HepG2 (cell line): ENCODE measurements around the gene NOL12. TPM values are rescaled to one million over a fixed set of nuclear protein-coding genes. Genes with fewer than 3 reads are reported as not detected.

Experiments used
- ETV5 ChIP-seq: IDR thresholded peaks from 2 replicates; pipeline ENCODE4 v1.6.1; 2018; ENCODE audit warnings: missing biosample characterization, missing genetic modification reagents, inconsistent platforms, borderline replicate concordance
- FOXP1 ChIP-seq, 2 experiments: fragments of 450-650 bp in 1 of 2; IDR thresholded peaks; 2 replicates each; pipeline ENCODE4 v1.6.1; 2017 to 2018; ENCODE audit warnings: antibody characterized with exemption in 1 of 2
- GTF2F1 ChIP-seq: fragments of 150-350 bp; IDR thresholded peaks from 2 replicates; pipeline ENCODE4 v1.6.1; 2014; ENCODE audit warnings: low read length
- JUND ChIP-seq: sonication (generic); formaldehyde crosslinking; IDR thresholded peaks from 2 replicates; pipeline ENCODE4 v1.8.0; 2022; ENCODE audit warnings: mild to moderate bottlenecking, missing genetic modification reagents
- KDM5A ChIP-seq: fragments of 200-600 bp; sonication (generic); IDR thresholded peaks from 2 replicates; pipeline ENCODE4 v1.7.0; 2018; ENCODE audit warnings: antibody characterized with exemption, mild to moderate bottlenecking, low read length, borderline replicate concordance
- NAIF1 ChIP-seq: sonication (generic); formaldehyde crosslinking; IDR thresholded peaks from 2 replicates; pipeline ENCODE4 v1.5.0; 2020; ENCODE audit warnings: mild to moderate bottlenecking, missing genetic modification reagents, borderline replicate concordance
- ZFP36L2 ChIP-seq: sonication (generic); formaldehyde crosslinking; IDR thresholded peaks from 2 replicates; pipeline ENCODE4 v1.4.0; 2020; ENCODE audit warnings: missing genetic modification reagents
- ZMAT3 ChIP-seq: sonication (generic); formaldehyde crosslinking; conservative IDR thresholded peaks from 2 replicates; pipeline ENCODE4 v1.7.0; 2021; ENCODE audit warnings: missing genetic modification reagents
- ZNF17 ChIP-seq: sonication (generic); formaldehyde crosslinking; IDR thresholded peaks from 2 replicates; pipeline ENCODE4 v1.5.0; 2020; ENCODE audit warnings: mild to moderate bottlenecking, missing genetic modification reagents
- ZNF232 ChIP-seq: sonication (generic); formaldehyde crosslinking; IDR thresholded peaks from 2 replicates; pipeline ENCODE4 v1.4.0; 2020; ENCODE audit warnings: missing genetic modification reagents, borderline replicate concordance
- ZNF337 ChIP-seq: sonication (generic); formaldehyde crosslinking; IDR thresholded peaks from 2 replicates; pipeline ENCODE4 v1.5.1; 2020; ENCODE audit warnings: missing genetic modification reagents, low read depth, mild to moderate bottlenecking, borderline replicate concordance
- ZNF777 ChIP-seq: sonication (generic); formaldehyde crosslinking; IDR thresholded peaks from 2 replicates; pipeline ENCODE4 v1.4.0; 2020; ENCODE audit warnings: missing genetic modification reagents
- polyA plus RNA-seq, 8 experiments: library from polyadenylated mRNA; depleted of rRNA in 3 of 8; stranded (reverse) in 7 of 8; unstranded in 1 of 8; fragments of >200 nt; fragmentation: Illumina TruSeq in 4 of 8; extraction: Trizol in 4 of 8; gene quantifications; 2 replicates each; pipeline versions ENCODE4 v1.2.1 to v1.2.3, GENCODE V29; 2011 to 2016; ENCODE audit warnings: low read depth in 4 of 8, missing spikeins in 1 of 8, mixed read lengths in 1 of 8; ENCODE audit not compliant: insufficient read depth in 1 of 8
- total RNA-seq, 5 experiments: library from RNA; depleted of rRNA; stranded (reverse); fragments of >200 nt; fragmentation: Illumina TruSeq; extraction: Trizol; gene quantifications; 2 replicates each; pipeline ENCODE4 v1.2.3, GENCODE V29; 2016; ENCODE audit warnings: low read depth in 1 of 5
- TF ChIP-seq, protein P1 (sequence below): sonication (generic); formaldehyde crosslinking; IDR thresholded peaks from 2 replicates; pipeline ENCODE4 v1.5.1; 2020; ENCODE audit warnings: missing genetic modification reagents, mild to moderate bottlenecking, borderline replicate concordance
- TF ChIP-seq, protein P2 (sequence below): sonication (generic); formaldehyde crosslinking; IDR thresholded peaks from 2 replicates; pipeline ENCODE4 v1.5.1; 2020; ENCODE audit warnings: missing genetic modification reagents, mild to moderate bottlenecking, borderline replicate concordance
- TF ChIP-seq, protein P3 (sequence below): sonication (generic); formaldehyde crosslinking; IDR thresholded peaks from 2 replicates; pipeline ENCODE4 v1.5.1; 2020; ENCODE audit warnings: missing genetic modification reagents, mild to moderate bottlenecking, borderline replicate concordance
- TF ChIP-seq, protein P4 (sequence below): sonication (generic); formaldehyde crosslinking; IDR thresholded peaks from 2 replicates; pipeline ENCODE4 v1.8.0; 2022; ENCODE audit warnings: missing genetic modification reagents, mild to moderate bottlenecking, moderate library complexity, borderline replicate concordance
- TF ChIP-seq, protein P5 (sequence below): sonication (generic); formaldehyde crosslinking; conservative IDR thresholded peaks from 2 replicates; pipeline ENCODE4 v1.8.1; 2023; ENCODE audit warnings: missing genetic modification reagents
- TF ChIP-seq, protein P6 (sequence below): sonication (generic); formaldehyde crosslinking; IDR thresholded peaks from 2 replicates; pipeline ENCODE4 v1.5.0; 2020; ENCODE audit warnings: missing genetic modification reagents, mild to moderate bottlenecking, borderline replicate concordance

Gene NOL12
- total and polyA plus RNA-seq, 2 of the 13 experiments (the other 11 are each of a cell fraction or from before 2014, with no cell fraction given): 14.3 to 31.4 TPM

DNA sequence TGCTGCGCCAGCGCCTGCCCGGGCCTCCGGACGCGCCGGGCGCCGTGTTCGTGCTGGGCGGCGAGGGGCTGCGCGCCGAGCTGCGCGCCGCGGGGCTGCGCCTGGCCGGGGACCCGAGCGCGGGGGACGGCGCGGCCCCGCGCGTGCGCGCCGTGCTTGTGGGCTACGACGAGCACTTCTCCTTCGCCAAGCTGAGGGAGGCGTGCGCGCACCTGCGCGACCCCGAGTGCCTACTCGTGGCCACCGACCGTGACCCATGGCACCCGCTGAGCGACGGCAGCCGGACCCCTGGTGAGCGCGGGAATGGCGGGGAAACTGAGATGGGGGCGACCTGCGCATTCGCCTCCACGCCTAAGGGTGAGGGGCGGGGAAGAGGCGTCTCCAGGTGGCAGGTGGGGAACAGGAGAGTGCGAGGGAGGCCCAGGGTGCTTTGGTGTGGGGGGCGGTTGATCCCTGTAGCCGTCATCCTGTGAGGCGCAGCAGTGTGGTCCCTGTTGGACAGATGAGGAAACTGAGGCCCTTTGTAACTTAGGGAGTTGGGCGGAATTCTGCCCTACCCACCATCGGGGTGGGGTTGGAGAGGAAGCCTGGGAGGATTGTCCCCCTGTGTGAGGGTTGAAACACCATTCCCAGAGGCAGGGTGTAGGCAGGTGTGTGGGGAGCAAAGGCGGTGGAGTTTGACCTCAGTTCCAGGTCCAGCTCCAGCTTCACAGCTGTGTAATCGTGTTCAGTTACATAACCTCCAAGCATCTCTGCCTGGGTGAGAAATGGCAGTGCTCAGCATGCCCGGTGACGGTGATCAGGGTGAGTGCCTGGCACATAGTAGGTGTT lies 26.9 kb upstream of the NOL12 start (continued):
- TF ChIP-seq, protein P1, sequence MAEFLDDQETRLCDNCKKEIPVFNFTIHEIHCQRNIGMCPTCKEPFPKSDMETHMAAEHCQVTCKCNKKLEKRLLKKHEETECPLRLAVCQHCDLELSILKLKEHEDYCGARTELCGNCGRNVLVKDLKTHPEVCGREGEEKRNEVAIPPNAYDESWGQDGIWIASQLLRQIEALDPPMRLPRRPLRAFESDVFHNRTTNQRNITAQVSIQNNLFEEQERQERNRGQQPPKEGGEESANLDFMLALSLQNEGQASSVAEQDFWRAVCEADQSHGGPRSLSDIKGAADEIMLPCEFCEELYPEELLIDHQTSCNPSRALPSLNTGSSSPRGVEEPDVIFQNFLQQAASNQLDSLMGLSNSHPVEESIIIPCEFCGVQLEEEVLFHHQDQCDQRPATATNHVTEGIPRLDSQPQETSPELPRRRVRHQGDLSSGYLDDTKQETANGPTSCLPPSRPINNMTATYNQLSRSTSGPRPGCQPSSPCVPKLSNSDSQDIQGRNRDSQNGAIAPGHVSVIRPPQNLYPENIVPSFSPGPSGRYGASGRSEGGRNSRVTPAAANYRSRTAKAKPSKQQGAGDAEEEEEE (CRISPR knock-in tag): no peak
- TF ChIP-seq ZMAT3 (CRISPR knock-in tag): no peak
- TF ChIP-seq ZNF232 (CRISPR knock-in tag): no peak
- TF ChIP-seq JUND (CRISPR knock-in tag): peak; percentile 59; the same call in 1 of the 2 replicates
- no peak for TF ChIP-seq ZNF17 (CRISPR knock-in tag)
- TF ChIP-seq ETV5 (CRISPR knock-in tag): no peak
- no peak for TF ChIP-seq ZNF777 (CRISPR knock-in tag)
- TF ChIP-seq, protein P2, sequence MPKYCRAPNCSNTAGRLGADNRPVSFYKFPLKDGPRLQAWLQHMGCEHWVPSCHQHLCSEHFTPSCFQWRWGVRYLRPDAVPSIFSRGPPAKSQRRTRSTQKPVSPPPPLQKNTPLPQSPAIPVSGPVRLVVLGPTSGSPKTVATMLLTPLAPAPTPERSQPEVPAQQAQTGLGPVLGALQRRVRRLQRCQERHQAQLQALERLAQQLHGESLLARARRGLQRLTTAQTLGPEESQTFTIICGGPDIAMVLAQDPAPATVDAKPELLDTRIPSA (CRISPR knock-in tag): no peak
- TF ChIP-seq, protein P3, sequence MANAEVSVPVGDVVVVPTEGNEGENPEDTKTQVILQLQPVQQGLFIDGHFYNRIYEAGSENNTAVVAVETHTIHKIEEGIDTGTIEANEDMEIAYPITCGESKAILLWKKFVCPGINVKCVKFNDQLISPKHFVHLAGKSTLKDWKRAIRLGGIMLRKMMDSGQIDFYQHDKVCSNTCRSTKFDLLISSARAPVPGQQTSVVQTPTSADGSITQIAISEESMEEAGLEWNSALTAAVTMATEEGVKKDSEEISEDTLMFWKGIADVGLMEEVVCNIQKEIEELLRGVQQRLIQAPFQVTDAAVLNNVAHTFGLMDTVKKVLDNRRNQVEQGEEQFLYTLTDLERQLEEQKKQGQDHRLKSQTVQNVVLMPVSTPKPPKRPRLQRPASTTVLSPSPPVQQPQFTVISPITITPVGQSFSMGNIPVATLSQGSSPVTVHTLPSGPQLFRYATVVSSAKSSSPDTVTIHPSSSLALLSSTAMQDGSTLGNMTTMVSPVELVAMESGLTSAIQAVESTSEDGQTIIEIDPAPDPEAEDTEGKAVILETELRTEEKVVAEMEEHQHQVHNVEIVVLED (CRISPR knock-in tag): peak; percentile 57; the same call in 1 of the 2 replicates
- peak; percentile 29; the same call in 1 of the 2 replicates for TF ChIP-seq KDM5A
- no peak for TF ChIP-seq NAIF1 (CRISPR knock-in tag)
- no peak for TF ChIP-seq ZFP36L2 (CRISPR knock-in tag)
- 0 out of 2 replicates have a peak, but pooled peaks have one; percentile 55 for TF ChIP-seq ZNF337 (CRISPR knock-in tag)
- TF ChIP-seq, protein P4, sequence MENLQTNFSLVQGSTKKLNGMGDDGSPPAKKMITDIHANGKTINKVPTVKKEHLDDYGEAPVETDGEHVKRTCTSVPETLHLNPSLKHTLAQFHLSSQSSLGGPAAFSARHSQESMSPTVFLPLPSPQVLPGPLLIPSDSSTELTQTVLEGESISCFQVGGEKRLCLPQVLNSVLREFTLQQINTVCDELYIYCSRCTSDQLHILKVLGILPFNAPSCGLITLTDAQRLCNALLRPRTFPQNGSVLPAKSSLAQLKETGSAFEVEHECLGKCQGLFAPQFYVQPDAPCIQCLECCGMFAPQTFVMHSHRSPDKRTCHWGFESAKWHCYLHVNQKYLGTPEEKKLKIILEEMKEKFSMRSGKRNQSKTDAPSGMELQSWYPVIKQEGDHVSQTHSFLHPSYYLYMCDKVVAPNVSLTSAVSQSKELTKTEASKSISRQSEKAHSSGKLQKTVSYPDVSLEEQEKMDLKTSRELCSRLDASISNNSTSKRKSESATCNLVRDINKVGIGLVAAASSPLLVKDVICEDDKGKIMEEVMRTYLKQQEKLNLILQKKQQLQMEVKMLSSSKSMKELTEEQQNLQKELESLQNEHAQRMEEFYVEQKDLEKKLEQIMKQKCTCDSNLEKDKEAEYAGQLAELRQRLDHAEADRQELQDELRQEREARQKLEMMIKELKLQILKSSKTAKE (CRISPR knock-in tag): no peak
- TF ChIP-seq, protein P5, sequence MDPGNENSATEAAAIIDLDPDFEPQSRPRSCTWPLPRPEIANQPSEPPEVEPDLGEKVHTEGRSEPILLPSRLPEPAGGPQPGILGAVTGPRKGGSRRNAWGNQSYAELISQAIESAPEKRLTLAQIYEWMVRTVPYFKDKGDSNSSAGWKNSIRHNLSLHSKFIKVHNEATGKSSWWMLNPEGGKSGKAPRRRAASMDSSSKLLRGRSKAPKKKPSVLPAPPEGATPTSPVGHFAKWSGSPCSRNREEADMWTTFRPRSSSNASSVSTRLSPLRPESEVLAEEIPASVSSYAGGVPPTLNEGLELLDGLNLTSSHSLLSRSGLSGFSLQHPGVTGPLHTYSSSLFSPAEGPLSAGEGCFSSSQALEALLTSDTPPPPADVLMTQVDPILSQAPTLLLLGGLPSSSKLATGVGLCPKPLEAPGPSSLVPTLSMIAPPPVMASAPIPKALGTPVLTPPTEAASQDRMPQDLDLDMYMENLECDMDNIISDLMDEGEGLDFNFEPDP: no peak
- TF ChIP-seq GTF2F1: no peak
- TF ChIP-seq FOXP1 (IDR thresholded peaks at IDR 0.05): no peak
- TF ChIP-seq FOXP1 (CRISPR knock-in tag; IDR thresholded peaks at IDR 0.05): no peak; the same call in 1 of the 2 replicates
- TF ChIP-seq, protein P6, sequence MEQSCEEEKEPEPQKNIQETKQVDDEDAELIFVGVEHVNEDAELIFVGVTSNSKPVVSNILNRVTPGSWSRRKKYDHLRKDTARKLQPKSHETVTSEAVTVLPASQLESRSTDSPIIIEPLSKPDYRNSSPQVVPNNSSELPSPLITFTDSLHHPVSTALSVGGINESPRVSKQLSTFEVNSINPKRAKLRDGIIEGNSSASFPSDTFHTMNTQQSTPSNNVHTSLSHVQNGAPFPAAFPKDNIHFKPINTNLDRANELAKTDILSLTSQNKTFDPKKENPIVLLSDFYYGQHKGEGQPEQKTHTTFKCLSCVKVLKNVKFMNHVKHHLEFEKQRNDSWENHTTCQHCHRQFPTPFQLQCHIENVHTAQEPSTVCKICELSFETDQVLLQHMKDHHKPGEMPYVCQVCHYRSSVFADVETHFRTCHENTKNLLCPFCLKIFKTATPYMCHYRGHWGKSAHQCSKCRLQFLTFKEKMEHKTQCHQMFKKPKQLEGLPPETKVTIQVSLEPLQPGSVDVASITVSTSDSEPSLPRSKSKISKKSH (CRISPR knock-in tag): no peak
